Kidney (tissue), 14 donors: ENCODE measurements around the gene SRRM5. TPM values are rescaled to one million over a fixed set of nuclear protein-coding genes. Genes with fewer than 3 reads are reported as not detected.

ENCODE experiments used
- DNase-seq, 5 donors: peaks; one replicate each; pipeline ENCODE4 v3.0.0-alpha.2; 2013 to 2020
- FAIRE-seq: peaks from 2 replicates; lab custom pipeline; 2012; peaks lifted over from hg19 to GRCh38; lab: Jason Lieb, UNC
- H3K27ac ChIP-seq, 2 donors: one replicate each; pipeline ENCODE4 v1.7.0; 2013; ENCODE audit warnings: low read depth in 2 of 2, low read length in 2 of 2, inconsistent platforms in 1 of 2
- H3K27me3 ChIP-seq: one replicate; pipeline ENCODE4 v1.7.1; 2013; ENCODE audit warnings: low read length, inconsistent platforms; ENCODE audit not compliant: control insufficient read depth, insufficient read depth
- H3K36me3 ChIP-seq, 3 donors: one replicate each; pipeline versions ENCODE4 v1.7.0 to v1.7.1; 2013; ENCODE audit warnings: low read length in 3 of 3, control low read depth in 1 of 3, inconsistent platforms in 1 of 3; ENCODE audit not compliant: insufficient read depth in 3 of 3, control insufficient read depth in 2 of 3
- H3K4me1 ChIP-seq, 3 donors: one replicate each; pipeline versions ENCODE4 v1.7.0 to v1.7.1; 2013; ENCODE audit warnings: low read length in 3 of 3, inconsistent platforms in 1 of 3, low read depth in 1 of 3; ENCODE audit not compliant: control insufficient read depth in 2 of 3, insufficient read depth in 2 of 3
- H3K4me3 ChIP-seq, 3 donors: one replicate each; pipeline versions ENCODE4 v1.7.0 to v1.8.1; 2013; ENCODE audit warnings: low read length in 3 of 3, control low read depth in 1 of 3, inconsistent platforms in 1 of 3
- H3K9ac ChIP-seq, 3 donors: one replicate each; pipeline versions ENCODE4 v1.7.0 to v1.7.1; 2013; ENCODE audit warnings: low read length in 3 of 3, control low read depth in 1 of 3, inconsistent platforms in 1 of 3
- H3K9me3 ChIP-seq, 3 donors: one replicate each; pipeline versions ENCODE4 v1.7.0 to v1.7.1; 2013; ENCODE audit warnings: low read length in 3 of 3, control low read depth in 1 of 3, inconsistent platforms in 1 of 3; ENCODE audit not compliant: control insufficient read depth in 2 of 3, insufficient read depth in 1 of 3
- CTCF ChIP-seq: IDR thresholded peaks from 3 replicates; pipeline ENCODE4 v1.5.1; 2012; ENCODE audit warnings: mild to moderate bottlenecking, moderate library complexity, borderline replicate concordance; ENCODE audit not compliant: insufficient read depth; ENCODE audit errors: extremely low read depth
- intact Hi-C: fragments of 100-400 bp; cut with DNase I; formaldehyde crosslinking; loops from one replicate; pipeline ENCODE4 v1.11.1; 2022
- polyA plus RNA-seq: library from polyadenylated mRNA; stranded (reverse); fragments of 350-450 nt; fragmentation: Illumina TruSeq; extraction: RNeasy Lipid Tissue Mini Kit (QIAGEN cat#74804); gene quantifications from one replicate; pipeline ENCODE4 v1.2.3, GENCODE V29; 2014; ENCODE audit warnings: low read depth, low replicate concordance; ENCODE audit not compliant: insufficient read depth
- total RNA-seq: library from RNA; stranded (reverse); fragmentation: NEBNext Ultra II Directional; extraction: Animal tissue kit (Norgen Biotek cat#: 25700); gene quantifications from one replicate; pipeline ENCODE4 v1.2.1, GENCODE V29; 2021
- donor health status: control.
- donor health status: control.
- donor health status: control.
- donor health status: control.
- donor health status: control.
- donor health status: DM: yes; HTN: yes; CAD: no.
- donor health status: Normal renal cell carcinoma (clear cell type).

SRRM5 gene
- total and polyA plus RNA-seq, 2 donors from 2014 or later = 0.22 to 0.28 TPM

DNA sequence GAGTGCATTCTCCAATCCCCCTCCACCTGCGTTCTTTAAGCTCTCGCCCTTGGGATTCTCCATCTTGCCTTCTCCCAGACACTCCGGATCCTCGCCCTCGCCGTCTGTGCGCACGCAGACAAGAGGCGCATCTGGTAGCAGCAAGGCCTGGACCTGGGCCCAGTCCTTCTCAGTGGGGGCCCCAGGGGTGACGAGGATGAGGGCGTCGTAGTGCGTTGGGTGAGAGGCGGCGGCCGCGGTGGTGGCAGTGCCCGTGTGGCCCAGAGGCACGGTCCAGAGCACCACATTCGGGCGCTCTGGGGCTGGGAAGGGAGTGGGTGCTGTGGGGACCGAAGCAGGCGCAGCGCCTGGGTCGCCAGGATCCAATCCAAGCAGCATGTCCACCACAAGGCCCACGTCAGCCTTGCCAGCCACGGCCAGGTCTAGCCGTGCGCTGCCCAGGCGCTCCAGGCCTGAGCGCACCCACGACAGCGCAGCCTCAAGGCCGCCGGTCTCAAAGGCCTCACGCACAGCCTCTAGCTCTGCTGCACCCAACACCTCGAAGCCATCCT, 19.0 kb upstream of the SRRM5 start:
- H3K9me3 ChIP-seq = no peaks in the 10 kb centered on the region
- intact Hi-C loops = no loop called here
- no peak overlapping the region for H3K27ac ChIP-seq
- H3K4me3 ChIP-seq = no peak overlapping the region
- FAIRE-seq (no peak), DNase-seq (no peak)
- no peak for TF ChIP-seq CTCF
- H3K4me1 ChIP-seq = peaks cover 3 to 25% (median 16%) of the 10 kb centered on the region in 3 donors
- no peak overlapping the region for H3K9ac ChIP-seq
- H3K27me3 ChIP-seq = no peaks in the 10 kb centered on the region
- peaks cover 0 to 15% (median 12%) of the 10 kb centered on the region in 3 donors for H3K36me3 ChIP-seq

DNA sequence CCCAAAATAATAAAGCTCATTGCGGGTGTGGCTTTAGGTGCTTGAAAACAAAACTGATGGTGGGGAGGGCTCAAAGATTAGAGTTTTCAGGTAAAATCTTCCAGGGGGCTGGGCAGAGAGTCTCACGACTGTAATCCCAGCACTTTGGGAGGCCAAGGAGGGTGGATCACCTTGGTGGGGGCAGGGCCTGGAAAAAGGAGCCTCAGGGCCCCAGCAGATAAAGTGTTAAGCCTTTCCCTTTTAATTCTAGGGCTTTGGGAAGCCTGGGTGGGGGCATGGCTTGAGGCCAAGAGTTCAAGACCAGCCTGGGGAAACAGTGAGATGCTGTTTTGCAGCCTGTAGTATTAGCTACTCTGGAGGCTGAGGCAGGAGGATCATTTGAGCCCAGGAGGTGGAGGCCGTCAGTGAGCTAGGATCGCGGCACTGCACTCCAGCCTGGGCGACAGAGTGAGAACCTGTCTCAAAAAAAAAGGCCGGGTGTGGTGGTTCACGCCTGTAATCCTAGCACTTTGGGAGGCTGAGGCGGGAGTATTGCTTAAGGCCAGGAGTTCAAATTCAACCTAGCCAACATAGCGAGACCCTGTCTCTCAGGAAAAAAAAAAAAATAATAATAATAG, 17.7 kb upstream of the SRRM5 start:
- TF ChIP-seq CTCF = no peak
- Histone ChIP-seq H3K4me1 (peaks cover 3 to 28% (median 23%) of the 10 kb centered on the region in 3 donors), H3K9ac (peak overlapping the region in 1 of 3 donors; percentile 92), H3K4me3 (peak overlapping the region; percentile 25 to 91 (median 86)), H3K9me3 (no peaks in the 10 kb centered on the region), H3K27me3 (no peaks in the 10 kb centered on the region), H3K36me3 (peaks cover 0 to 10% (median 7%) of the 10 kb centered on the region in 3 donors), H3K27ac (no peak overlapping the region)
- FAIRE-seq (no peak), DNase-seq (no peak)
- intact Hi-C loops = no loop called here

DNA sequence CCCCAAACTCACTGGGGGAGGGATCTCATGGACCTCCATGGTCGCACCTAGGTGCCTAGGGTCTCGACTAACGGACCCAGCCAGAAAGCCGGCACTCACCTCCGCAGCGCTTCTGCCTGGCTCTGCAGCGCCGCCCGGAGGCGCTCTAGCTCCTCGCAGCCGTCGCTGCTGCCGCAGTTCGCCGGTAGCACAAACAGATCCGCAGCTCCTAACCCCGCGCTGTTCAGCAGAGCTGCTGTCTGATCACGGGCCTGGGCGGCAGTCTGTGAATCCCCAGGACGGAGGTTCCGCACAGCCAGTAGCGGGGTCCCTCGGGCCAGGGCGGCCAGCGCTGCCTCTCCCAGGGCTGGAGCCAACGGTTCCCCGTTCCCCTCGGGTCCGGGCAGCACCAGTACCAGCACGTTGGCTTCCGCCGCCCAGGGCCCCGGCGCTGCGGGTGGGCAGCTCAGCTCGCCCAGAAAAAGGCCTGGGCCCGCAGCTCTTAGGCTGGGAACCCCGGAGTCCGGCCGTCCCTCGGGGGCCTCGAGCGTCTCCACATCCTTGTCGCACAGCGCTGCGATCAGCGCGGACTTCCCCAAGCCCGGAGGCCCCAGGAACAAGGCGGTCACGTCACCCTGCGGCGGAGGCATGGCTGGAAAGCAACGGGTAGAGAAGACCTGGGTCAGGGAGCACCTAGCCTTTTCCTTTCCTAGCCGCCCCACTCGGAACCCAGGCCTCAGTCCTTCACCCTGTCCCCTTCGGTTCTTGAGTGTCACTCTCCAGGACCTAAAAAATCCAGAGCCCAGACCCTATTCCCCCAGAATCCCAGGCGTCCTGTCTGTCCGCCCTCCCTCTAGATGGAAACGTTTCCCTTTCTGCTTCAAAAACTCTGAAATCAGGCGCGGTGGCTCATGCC, 16.9 kb upstream of the SRRM5 start:
- H3K9ac ChIP-seq = peak overlapping the region; percentile 78 to 92 (median 79)
- DNase-seq (peak; percentile 72 to 89 (median 84)), FAIRE-seq (no peak)
- H3K9me3 ChIP-seq = no peaks in the 10 kb centered on the region
- peaks cover 0 to 13% (median 7%) of the 10 kb centered on the region in 3 donors for H3K36me3 ChIP-seq
- peak; percentile 68 for TF ChIP-seq CTCF
- intact Hi-C loops = no loop called here
- peaks cover 3 to 28% (median 23%) of the 10 kb centered on the region in 3 donors for H3K4me1 ChIP-seq
- H3K27ac ChIP-seq = peak overlapping the region; percentile 78 to 87
- H3K4me3 ChIP-seq = peak overlapping the region; percentile 86 to 91 (median 90)
- H3K27me3 ChIP-seq = no peaks in the 10 kb centered on the region
